BE2C (cell line): ENCODE results near the gene EHD3.
"Not testable (repeated sequence)": the region's sequence is repeated elsewhere in the genome, so short reads cannot be mapped to it uniquely, and the experiment has no call there.

ENCODE experiments used
- DNase-seq: peaks from one replicate; pipeline ENCODE4 v3.0.0-alpha.2; 2020
- H3K27me3 ChIP-seq: fragments of 250-450 bp; sonication (Bioruptor Pico); 2 replicates; pipeline ENCODE4 v1.5.1; 2020; ENCODE audit warnings: mild to moderate bottlenecking
- H3K36me3 ChIP-seq: fragments of 250-450 bp; sonication (Bioruptor Pico); 2 replicates; pipeline ENCODE4 v1.5.1; 2020; ENCODE audit warnings: mild to moderate bottlenecking
- H3K4me1 ChIP-seq: fragments of 250-450 bp; sonication (Bioruptor Pico); 2 replicates; pipeline ENCODE4 v1.5.1; 2020
- H3K4me3 ChIP-seq: 2 replicates; pipeline ENCODE4 v1.5.1; 2011; ENCODE audit warnings: low read depth, low read length
- H3K9me3 ChIP-seq: fragments of 250-450 bp; sonication (Bioruptor Pico); 2 replicates; pipeline ENCODE4 v1.5.1; 2020
- CTCF ChIP-seq: IDR thresholded peaks from 2 replicates; pipeline ENCODE4 v1.5.1; 2012; ENCODE audit warnings: mild to moderate bottlenecking, low read depth, low read length

The EHD3 gene

GRCh38 chr2:31274401-31275075, 40.6 kb downstream of the EHD3 start:
- DNase-seq = no peak
- no peak overlapping the region for H3K4me3 ChIP-seq
- no peaks in the 10 kb centered on the region for H3K27me3 ChIP-seq
- H3K4me1 ChIP-seq = no peaks in the 10 kb centered on the region
- H3K36me3 ChIP-seq = no peaks in the 10 kb centered on the region
- no peak for TF ChIP-seq CTCF
- no peaks in the 10 kb centered on the region for H3K9me3 ChIP-seq

GRCh38 chr2:31275976-31276375, 42.0 kb downstream of the EHD3 start:
- Histone ChIP-seq H3K9me3 (no peaks in the 10 kb centered on the region), H3K4me3 (no peak overlapping the region), H3K27me3 (no peaks in the 10 kb centered on the region), H3K36me3 (no peaks in the 10 kb centered on the region), H3K4me1 (no peaks in the 10 kb centered on the region)
- no peak for TF ChIP-seq CTCF
- no peak for DNase-seq

GRCh38 chr2:31277621-31278020, 43.7 kb downstream of the EHD3 start:
- H3K9me3 ChIP-seq = no peaks in the 10 kb centered on the region
- no peak for DNase-seq
- TF ChIP-seq CTCF = no peak
- H3K36me3 ChIP-seq = no peaks in the 10 kb centered on the region
- H3K4me3 ChIP-seq = no peak overlapping the region
- no peaks in the 10 kb centered on the region for H3K27me3 ChIP-seq
- no peaks in the 10 kb centered on the region; the same call in 1 of the 2 replicates for H3K4me1 ChIP-seq

GRCh38 chr2:31282634-31283033, 48.7 kb downstream of the EHD3 start:
- Histone ChIP-seq H3K4me3 (no peak overlapping the region), H3K4me1 (no peaks in the 10 kb centered on the region; the same call in 1 of the 2 replicates), H3K9me3 (no peaks in the 10 kb centered on the region), H3K36me3 (no peaks in the 10 kb centered on the region), H3K27me3 (no peaks in the 10 kb centered on the region)
- no peak for DNase-seq
- TF ChIP-seq CTCF = no peak

- H3K27me3 ChIP-seq, DNase-seq, H3K4me1 ChIP-seq, H3K36me3 ChIP-seq, H3K4me3 ChIP-seq, H3K9me3 ChIP-seq: not testable (repeated sequence)
Measured at GRCh38 chr2:31283193-31283919, 49.4 kb downstream of the EHD3 start.

- H3K27me3 ChIP-seq = no peaks in the 10 kb centered on the region
- H3K4me1 ChIP-seq = no peaks in the 10 kb centered on the region; the same call in 1 of the 2 replicates
- no peak overlapping the region for H3K4me3 ChIP-seq
- no peaks in the 10 kb centered on the region for H3K36me3 ChIP-seq
- no peak for DNase-seq
- no peaks in the 10 kb centered on the region for H3K9me3 ChIP-seq
- TF ChIP-seq CTCF = no peak
Measured at GRCh38 chr2:31284107-31284506, 50.2 kb downstream of the EHD3 start.
